Immature natural killer cell (primary cell): Measurements from ENCODE around the gene HS6ST3. TPM values are rescaled to one million over a fixed set of nuclear protein-coding genes. Genes with fewer than 3 reads are reported as not detected.

Source experiments
- DNase-seq, 3 donors: peaks; one replicate each; pipeline ENCODE4 v3.0.0; 2022; ENCODE audit warnings: mixed read lengths in 1 of 3
- H3K27ac Mint-ChIP-seq, 6 donors: one replicate each; pipeline ENCODE4 v1.8.0; 2020; ENCODE audit warnings: mixed read lengths in 6 of 6, mild to moderate bottlenecking in 5 of 6, inconsistent platforms in 4 of 6, moderate library complexity in 3 of 6
- H3K27me3 Mint-ChIP-seq, 3 donors: one replicate each; pipeline ENCODE4 v1.8.0; 2020 to 2021; ENCODE audit warnings: low read depth in 3 of 3, mild to moderate bottlenecking in 3 of 3, mixed read lengths in 3 of 3, moderate library complexity in 3 of 3, inconsistent platforms in 1 of 3
- H3K36me3 Mint-ChIP-seq, 3 donors: one replicate each; pipeline ENCODE4 v1.8.0; 2020; ENCODE audit warnings: mixed read lengths in 3 of 3, inconsistent platforms in 2 of 3, mild to moderate bottlenecking in 2 of 3
- H3K4me1 Mint-ChIP-seq, 2 donors: one replicate each; pipeline ENCODE4 v1.8.0; 2020; ENCODE audit warnings: inconsistent platforms in 2 of 2, mild to moderate bottlenecking in 2 of 2, mixed read lengths in 2 of 2, moderate library complexity in 1 of 2
- H3K4me3 Mint-ChIP-seq, 5 donors: one replicate each; pipeline ENCODE4 v1.8.0; 2020; ENCODE audit warnings: mild to moderate bottlenecking in 5 of 5, mixed read lengths in 5 of 5, inconsistent platforms in 3 of 5, moderate library complexity in 3 of 5
- H3K9me3 Mint-ChIP-seq, 6 donors: one replicate each; pipeline ENCODE4 v1.8.0; 2020; ENCODE audit warnings: mild to moderate bottlenecking in 6 of 6, mixed read lengths in 6 of 6, inconsistent platforms in 4 of 6, moderate library complexity in 3 of 6
- polyA plus RNA-seq, 3 donors: library from polyadenylated mRNA; unstranded; fragments of 300-500 nt; fragmentation: Illumina TruSeq; gene quantifications; one replicate each; pipeline ENCODE4 v1.2.3, GENCODE V29; 2021

HS6ST3 gene
- polyA plus RNA-seq, 3 donors from 2014 or later = not detected

DNA sequence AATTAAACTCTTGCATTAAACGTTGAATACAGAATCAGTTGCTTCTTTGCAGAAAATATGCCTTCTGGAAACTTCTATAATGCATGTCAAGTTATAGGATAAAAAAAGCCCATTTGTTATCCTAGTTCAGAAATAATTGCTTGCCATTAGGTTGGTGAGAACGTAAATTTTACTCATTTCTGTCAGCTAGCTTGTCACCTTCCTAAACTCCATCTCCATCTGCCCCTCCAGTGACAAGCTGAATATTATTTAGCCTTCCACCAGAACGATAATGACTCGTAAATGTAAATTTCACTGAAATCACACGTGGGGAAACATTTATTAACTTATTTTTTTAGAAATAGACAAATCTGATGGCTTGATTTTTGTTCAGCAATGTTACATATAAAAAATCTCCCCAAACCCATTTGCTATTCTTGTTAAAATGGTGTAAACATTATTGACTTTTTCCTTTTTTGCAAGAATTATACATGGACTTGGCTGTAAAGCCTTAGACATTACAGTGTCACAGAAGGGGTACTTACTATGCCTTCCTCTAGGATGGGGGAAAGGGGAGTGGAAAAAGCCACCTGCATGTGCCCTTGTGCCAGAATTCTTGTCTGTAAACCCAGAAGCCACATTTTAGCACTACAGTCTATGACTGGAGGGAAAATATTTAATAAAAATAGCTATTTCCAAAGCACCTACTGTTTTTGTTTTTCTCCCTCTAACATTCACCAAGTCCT is 577.5 kb downstream of the HS6ST3 start:
- no peaks in the 10 kb centered on the region for H3K4me1 Mint-ChIP-seq
- peaks cover 0 to under 1% (median 0%) of the 10 kb centered on the region in 3 donors for H3K36me3 Mint-ChIP-seq
- no peak for DNase-seq
- peaks cover 12 to 56% (median 20%) of the 10 kb centered on the region in 6 donors for H3K9me3 Mint-ChIP-seq
- H3K27ac Mint-ChIP-seq = no peak overlapping the region
- H3K4me3 Mint-ChIP-seq = no peak overlapping the region
- H3K27me3 Mint-ChIP-seq = no peaks in the 10 kb centered on the region

DNA sequence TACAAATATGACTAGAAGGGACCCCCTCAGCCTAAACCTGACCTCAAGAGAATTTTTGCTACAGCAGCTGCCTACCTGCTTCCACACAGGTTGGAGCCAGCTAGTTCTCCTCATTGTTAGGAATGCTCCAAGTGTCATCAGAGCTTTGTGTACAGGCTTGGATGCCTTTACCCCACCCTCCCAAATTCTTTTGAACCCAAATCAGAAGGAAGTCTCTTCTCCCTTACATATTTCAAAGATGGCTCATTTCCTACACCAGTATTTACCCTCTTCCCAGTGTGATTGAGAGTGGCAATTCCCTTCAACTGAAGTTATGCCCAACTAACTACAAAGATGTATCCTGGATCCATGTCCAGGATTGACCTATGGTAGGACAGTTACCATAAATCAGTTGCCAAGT is 581.2 kb downstream of the HS6ST3 start:
- Mint-ChIP-seq H3K9me3 (peaks cover 17 to 53% (median 32%) of the 10 kb centered on the region in 6 donors), H3K27ac (no peak overlapping the region), H3K27me3 (no peaks in the 10 kb centered on the region), H3K36me3 (no peaks in the 10 kb centered on the region), H3K4me1 (no peaks in the 10 kb centered on the region), H3K4me3 (no peak overlapping the region)
- no peak for DNase-seq

DNA sequence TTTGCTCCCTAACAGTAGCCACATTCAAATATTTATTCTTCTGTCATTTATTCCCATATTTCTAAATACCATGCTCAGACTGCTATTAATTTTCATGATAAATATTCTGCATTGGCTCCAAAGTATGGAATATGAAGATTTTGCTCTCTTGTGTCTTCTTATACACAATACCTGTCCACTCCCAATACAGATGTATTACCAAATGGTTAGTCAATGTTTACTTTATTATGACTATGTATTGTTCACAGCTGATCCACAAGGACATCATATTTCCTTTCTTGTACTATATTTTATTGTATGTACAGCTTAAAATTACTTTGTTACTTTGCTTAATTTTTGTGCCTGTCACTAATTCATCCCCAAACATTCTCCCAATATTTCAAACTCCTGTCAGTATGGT is 582.1 kb downstream of the HS6ST3 start:
- H3K27me3 Mint-ChIP-seq = no peaks in the 10 kb centered on the region

GRCh38 chr13:96673825-96674224 is 583.9 kb downstream of the HS6ST3 start:
- no peaks in the 10 kb centered on the region for H3K4me1 Mint-ChIP-seq
- DNase-seq = no peak
- peaks cover 16 to 45% (median 34%) of the 10 kb centered on the region in 6 donors for H3K9me3 Mint-ChIP-seq
- H3K27me3 Mint-ChIP-seq = no peaks in the 10 kb centered on the region
- no peak overlapping the region for H3K27ac Mint-ChIP-seq
- H3K4me3 Mint-ChIP-seq = no peak overlapping the region
- H3K36me3 Mint-ChIP-seq = no peaks in the 10 kb centered on the region

More for the DNA sequence above, 582.1 kb downstream of the HS6ST3 start:
- Mint-ChIP-seq H3K36me3 (no peaks in the 10 kb centered on the region), H3K4me3 (no peak overlapping the region), H3K9me3 (peaks cover 18 to 44% (median 33%) of the 10 kb centered on the region in 6 donors), H3K4me1 (no peaks in the 10 kb centered on the region), H3K27ac (no peak overlapping the region)
- DNase-seq = no peak

DNA sequence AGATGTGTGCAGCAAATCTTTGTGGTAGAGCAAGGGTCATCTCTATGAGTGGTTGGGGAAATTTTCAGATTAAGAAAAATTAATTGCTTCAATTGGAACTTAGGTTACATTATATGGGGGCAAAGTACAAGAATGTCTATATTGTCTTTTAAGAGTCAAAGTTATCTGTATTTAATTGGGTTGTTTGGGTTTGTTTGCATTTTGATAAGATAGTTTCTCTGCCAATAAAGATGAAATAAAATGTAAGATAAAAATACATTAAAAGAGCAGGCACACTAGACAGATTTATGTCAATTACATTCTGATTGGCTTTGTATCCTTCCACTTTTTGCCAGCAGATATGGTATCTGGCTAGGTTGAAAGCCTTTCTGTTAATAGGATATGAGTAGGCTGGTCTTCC is 587.1 kb downstream of the HS6ST3 start:
- H3K27me3 Mint-ChIP-seq = no peaks in the 10 kb centered on the region
- H3K27ac Mint-ChIP-seq = no peak overlapping the region
- no peak for DNase-seq
- H3K4me1 Mint-ChIP-seq = no peaks in the 10 kb centered on the region
- H3K36me3 Mint-ChIP-seq = no peaks in the 10 kb centered on the region
- H3K4me3 Mint-ChIP-seq = no peak overlapping the region
- H3K9me3 Mint-ChIP-seq = peaks cover 18 to 41% (median 35%) of the 10 kb centered on the region in 6 donors

- DNase-seq = no peak
- Mint-ChIP-seq H3K27me3 (no peaks in the 10 kb centered on the region), H3K4me3 (no peak overlapping the region), H3K36me3 (no peaks in the 10 kb centered on the region), H3K4me1 (no peaks in the 10 kb centered on the region), H3K27ac (no peak overlapping the region), H3K9me3 (peaks cover 8 to 31% (median 24%) of the 10 kb centered on the region in 6 donors)
Measured at GRCh38 chr13:96678801-96679200, 588.9 kb downstream of the HS6ST3 start.

- no peak for DNase-seq
- Mint-ChIP-seq H3K4me3 (no peak overlapping the region), H3K27me3 (no peaks in the 10 kb centered on the region), H3K9me3 (peaks cover 5 to 31% (median 16%) of the 10 kb centered on the region in 6 donors), H3K4me1 (no peaks in the 10 kb centered on the region), H3K27ac (no peak overlapping the region), H3K36me3 (no peaks in the 10 kb centered on the region)
Measured at GRCh38 chr13:96680898-96681297, 591.0 kb downstream of the HS6ST3 start.

DNA sequence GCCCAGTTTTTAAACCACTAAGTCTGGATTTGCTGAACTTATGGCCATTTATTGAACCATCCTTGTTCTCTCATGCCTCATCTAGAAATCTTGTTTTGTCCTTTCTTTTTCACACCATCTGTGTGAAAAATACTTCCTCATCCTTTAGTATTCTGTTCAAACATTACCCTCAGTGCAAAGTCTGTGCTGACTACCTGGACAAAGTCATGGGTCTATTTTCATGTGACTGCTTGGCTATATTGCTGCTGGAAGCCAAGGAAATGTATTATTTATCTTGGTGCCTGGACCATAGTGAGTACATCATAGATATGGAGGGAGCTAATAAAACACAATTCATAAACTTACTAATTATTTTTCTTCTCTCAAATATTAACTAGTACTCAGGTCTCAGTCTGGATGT is 591.9 kb downstream of the HS6ST3 start:
- Mint-ChIP-seq H3K4me3 (no peak overlapping the region), H3K36me3 (no peaks in the 10 kb centered on the region), H3K9me3 (peaks cover 5 to 35% (median 18%) of the 10 kb centered on the region in 6 donors), H3K27me3 (no peaks in the 10 kb centered on the region), H3K4me1 (no peaks in the 10 kb centered on the region), H3K27ac (no peak overlapping the region)
- DNase-seq = no peak

- peaks cover 4 to 29% (median 14%) of the 10 kb centered on the region in 6 donors for H3K9me3 Mint-ChIP-seq
- H3K4me1 Mint-ChIP-seq = no peaks in the 10 kb centered on the region
- no peaks in the 10 kb centered on the region for H3K27me3 Mint-ChIP-seq
- DNase-seq = no peak
- no peaks in the 10 kb centered on the region for H3K36me3 Mint-ChIP-seq
- no peak overlapping the region for H3K27ac Mint-ChIP-seq
- H3K4me3 Mint-ChIP-seq = no peak overlapping the region
Measured at GRCh38 chr13:96684469-96684868, 594.6 kb downstream of the HS6ST3 start.

DNA sequence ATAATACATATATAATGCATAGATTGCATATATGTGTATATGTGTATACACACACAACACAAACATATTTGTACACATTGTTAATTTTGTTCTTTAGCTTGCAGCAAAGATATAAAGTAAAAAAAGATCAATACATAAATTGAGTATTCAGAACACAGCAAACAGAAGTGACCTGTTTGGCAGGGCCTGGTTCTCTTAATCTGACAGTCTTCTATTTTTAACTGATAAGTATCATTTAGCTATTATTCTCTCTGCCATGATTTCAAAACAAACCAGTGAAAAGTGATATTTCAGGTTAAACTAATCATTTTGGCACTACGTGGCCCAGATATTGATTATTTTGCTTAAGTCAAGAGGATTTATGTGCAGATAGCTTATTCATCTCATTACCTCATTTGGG is 595.0 kb downstream of the HS6ST3 start:
- Mint-ChIP-seq H3K27me3 (no peaks in the 10 kb centered on the region), H3K4me3 (no peak overlapping the region), H3K4me1 (no peaks in the 10 kb centered on the region), H3K9me3 (peaks cover 4 to 25% (median 13%) of the 10 kb centered on the region in 6 donors), H3K36me3 (no peaks in the 10 kb centered on the region), H3K27ac (no peak overlapping the region)
- DNase-seq = no peak

DNA sequence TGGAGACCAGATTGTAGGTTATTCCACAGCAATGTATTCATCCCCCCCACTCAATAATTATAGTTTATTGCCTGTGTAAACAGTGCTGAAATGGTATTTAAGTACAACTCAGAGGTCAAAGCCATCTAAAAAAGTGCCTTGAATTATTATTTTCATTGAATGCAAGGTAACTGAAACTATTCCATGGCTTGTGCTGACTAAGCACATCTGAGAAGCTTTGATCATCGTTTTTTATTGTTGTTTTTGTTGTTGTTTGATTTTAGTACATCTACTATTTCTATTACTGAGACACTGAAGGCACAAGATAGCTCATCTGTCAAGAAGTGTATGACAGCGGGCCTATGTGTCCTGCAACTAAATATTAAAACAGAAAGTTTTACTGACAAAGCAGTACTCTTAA is 596.4 kb downstream of the HS6ST3 start:
- H3K27me3 Mint-ChIP-seq = no peaks in the 10 kb centered on the region
- H3K4me3 Mint-ChIP-seq = no peak overlapping the region
- H3K4me1 Mint-ChIP-seq = no peaks in the 10 kb centered on the region
- no peak for DNase-seq
- H3K9me3 Mint-ChIP-seq = peaks cover 0 to 26% (median 12%) of the 10 kb centered on the region in 6 donors
- no peak overlapping the region for H3K27ac Mint-ChIP-seq
- H3K36me3 Mint-ChIP-seq = no peaks in the 10 kb centered on the region

DNA sequence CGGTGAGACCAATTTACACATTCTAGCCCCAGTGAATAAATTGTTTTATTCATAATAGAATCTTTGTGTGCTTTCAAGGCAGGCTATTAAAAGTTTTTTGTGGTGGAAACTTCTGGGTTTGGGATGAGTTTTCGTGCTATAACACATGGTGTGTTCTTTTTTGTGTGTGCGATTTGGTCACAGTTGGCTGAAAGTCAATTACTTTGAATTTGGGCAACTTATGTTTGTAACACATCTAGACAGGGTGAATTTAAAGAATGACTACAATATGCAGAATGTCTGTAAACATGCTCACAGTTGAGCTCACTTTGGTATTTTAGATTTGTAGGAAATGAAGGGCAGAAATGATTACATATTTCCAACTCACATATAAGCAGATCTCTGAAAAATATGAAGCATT is 597.3 kb downstream of the HS6ST3 start:
- H3K9me3 Mint-ChIP-seq = peaks cover 2 to 34% (median 11%) of the 10 kb centered on the region in 6 donors
- no peaks in the 10 kb centered on the region for H3K36me3 Mint-ChIP-seq
- no peaks in the 10 kb centered on the region for H3K4me1 Mint-ChIP-seq
- no peak overlapping the region for H3K4me3 Mint-ChIP-seq
- no peak overlapping the region for H3K27ac Mint-ChIP-seq
- no peak for DNase-seq
- H3K27me3 Mint-ChIP-seq = no peaks in the 10 kb centered on the region

GRCh38 chr13:96690998-96691397 is 601.1 kb downstream of the HS6ST3 start:
- Mint-ChIP-seq H3K27me3 (no peaks in the 10 kb centered on the region), H3K9me3 (peaks cover 4 to 32% (median 13%) of the 10 kb centered on the region in 6 donors), H3K27ac (no peak overlapping the region), H3K36me3 (no peaks in the 10 kb centered on the region), H3K4me1 (no peaks in the 10 kb centered on the region), H3K4me3 (no peak overlapping the region)
- DNase-seq = no peak

DNA sequence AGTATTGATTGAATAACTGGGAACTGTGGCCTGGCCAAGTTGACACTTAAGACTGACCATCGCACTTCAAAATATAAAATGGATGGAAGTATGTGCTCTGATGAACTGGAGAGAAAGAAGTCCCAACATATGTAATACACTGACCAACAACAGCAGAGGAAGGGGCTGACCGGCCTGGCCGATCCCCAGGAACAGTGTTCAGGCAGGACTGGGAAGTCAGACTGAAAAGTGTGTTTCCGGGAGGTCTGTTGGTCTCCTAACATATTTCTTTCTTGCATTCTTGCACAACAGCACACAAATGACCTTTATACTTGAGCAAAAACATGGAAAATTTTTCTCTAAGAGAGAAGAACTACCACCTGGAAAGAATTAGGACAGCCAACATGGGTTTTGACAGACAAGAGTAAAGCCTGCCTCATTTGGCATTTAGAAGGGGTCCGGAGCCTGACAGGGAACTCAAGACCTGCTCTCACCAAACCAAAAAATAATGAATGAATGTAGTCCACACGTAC is 606.5 kb downstream of the HS6ST3 start:
- DNase-seq = no peak
- H3K4me1 Mint-ChIP-seq = no peaks in the 10 kb centered on the region
- H3K4me3 Mint-ChIP-seq = no peak overlapping the region
- peaks cover 9 to 37% (median 16%) of the 10 kb centered on the region in 6 donors for H3K9me3 Mint-ChIP-seq
- H3K36me3 Mint-ChIP-seq = no peaks in the 10 kb centered on the region
- peaks cover 0 to 2% (median under 1%) of the 10 kb centered on the region in 3 donors for H3K27me3 Mint-ChIP-seq
- H3K27ac Mint-ChIP-seq = no peak overlapping the region

GRCh38 chr13:96700657-96701056 is 610.8 kb downstream of the HS6ST3 start:
- no peak overlapping the region for H3K27ac Mint-ChIP-seq
- H3K4me1 Mint-ChIP-seq = no peaks in the 10 kb centered on the region
- no peak overlapping the region for H3K4me3 Mint-ChIP-seq
- peaks cover 0 to 2% (median 2%) of the 10 kb centered on the region in 3 donors for H3K27me3 Mint-ChIP-seq
- H3K9me3 Mint-ChIP-seq = peaks cover 4 to 31% (median 15%) of the 10 kb centered on the region in 6 donors
- no peaks in the 10 kb centered on the region for H3K36me3 Mint-ChIP-seq
- DNase-seq = no peak
